ENCODE results near the gene TIMP2. TPM values are rescaled to one million over a fixed set of nuclear protein-coding genes. Genes with fewer than 3 reads are reported as not detected.

The TIMP2 gene
- total and polyA plus RNA-seq, 2 donors (not counting 3 experiments of a cell fraction or from before 2014, with no cell fraction given), result 138 to 318 TPM

- H3K9me3 ChIP-seq (replicated peaks; ENCODE audit: control insufficient read depth, insufficient read depth, low read length), result no peaks in the 10 kb centered on the region
- CTCF ChIA-PET, result interaction anchor here (0.6 to 2.1 kb wide), 8 partner anchors 8 to 624 kb away, joined by 3 to 9 read pairs (median 4); no protein-coding TSS in a partner anchor
- no peaks in the 10 kb centered on the region for H3K79me2 ChIP-seq (ENCODE audit: control insufficient read depth, insufficient read depth, low read length)
- no peak for TF ChIP-seq FOS (IDR thresholded peaks at IDR 0.05; ENCODE audit: borderline replicate concordance, insufficient read depth, low read length)
- TF ChIP-seq, protein P1, sequence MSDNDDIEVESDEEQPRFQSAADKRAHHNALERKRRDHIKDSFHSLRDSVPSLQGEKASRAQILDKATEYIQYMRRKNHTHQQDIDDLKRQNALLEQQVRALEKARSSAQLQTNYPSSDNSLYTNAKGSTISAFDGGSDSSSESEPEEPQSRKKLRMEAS (IDR thresholded peaks at IDR 0.05; ENCODE audit: insufficient read depth, insufficient read length), result no peak
- TF ChIP-seq POLR2A (IDR thresholded peaks at IDR 0.05; ENCODE audit: low read depth, low read length), result no peak
- TF ChIP-seq GATA2 (IDR thresholded peaks at IDR 0.05; ENCODE audit: insufficient read depth, insufficient read length, low read depth, low read length), result no peak
- TF ChIP-seq POLR2AphosphoS5 (IDR thresholded peaks at IDR 0.05; ENCODE audit: insufficient read depth, low read depth, low read length), result no peak
- TF ChIP-seq, protein P2, sequence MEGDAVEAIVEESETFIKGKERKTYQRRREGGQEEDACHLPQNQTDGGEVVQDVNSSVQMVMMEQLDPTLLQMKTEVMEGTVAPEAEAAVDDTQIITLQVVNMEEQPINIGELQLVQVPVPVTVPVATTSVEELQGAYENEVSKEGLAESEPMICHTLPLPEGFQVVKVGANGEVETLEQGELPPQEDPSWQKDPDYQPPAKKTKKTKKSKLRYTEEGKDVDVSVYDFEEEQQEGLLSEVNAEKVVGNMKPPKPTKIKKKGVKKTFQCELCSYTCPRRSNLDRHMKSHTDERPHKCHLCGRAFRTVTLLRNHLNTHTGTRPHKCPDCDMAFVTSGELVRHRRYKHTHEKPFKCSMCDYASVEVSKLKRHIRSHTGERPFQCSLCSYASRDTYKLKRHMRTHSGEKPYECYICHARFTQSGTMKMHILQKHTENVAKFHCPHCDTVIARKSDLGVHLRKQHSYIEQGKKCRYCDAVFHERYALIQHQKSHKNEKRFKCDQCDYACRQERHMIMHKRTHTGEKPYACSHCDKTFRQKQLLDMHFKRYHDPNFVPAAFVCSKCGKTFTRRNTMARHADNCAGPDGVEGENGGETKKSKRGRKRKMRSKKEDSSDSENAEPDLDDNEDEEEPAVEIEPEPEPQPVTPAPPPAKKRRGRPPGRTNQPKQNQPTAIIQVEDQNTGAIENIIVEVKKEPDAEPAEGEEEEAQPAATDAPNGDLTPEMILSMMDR (IDR thresholded peaks at IDR 0.05; ENCODE audit: extremely low read depth in 1 of 2, insufficient read depth in 1 of 2, low read depth in 1 of 2, low read length in 2 of 2), result no peak
- TF ChIP-seq EZH2 (IDR thresholded peaks at IDR 0.05; ENCODE audit: borderline replicate concordance, low read depth, low read length, severe bottlenecking), result no peak
- TF ChIP-seq JUN (IDR thresholded peaks at IDR 0.05; ENCODE audit: borderline replicate concordance, insufficient read depth, insufficient read length, low read depth), result no peak
- TF ChIP-seq MYC (IDR thresholded peaks at IDR 0.05; ENCODE audit: low read depth, low read length), result no peak
- no peak overlapping the region for H3K27ac ChIP-seq (ENCODE audit: insufficient read depth, low read depth, low read length)
- peaks cover 8 to 25% of the 10 kb centered on the region in 2 experiments for H3K36me3 ChIP-seq (ENCODE audit: control insufficient read depth in 2 of 2, extremely low read depth in 1 of 2, insufficient read depth in 2 of 2, low read length in 2 of 2)
- H3K4me3 ChIP-seq (replicated peaks in 1 of 3; ENCODE audit: insufficient read depth in 1 of 3, low read depth in 1 of 3, low read length in 3 of 3), result no peak overlapping the region
- no peaks in the 10 kb centered on the region for H3K27me3 ChIP-seq (ENCODE audit: control insufficient read depth in 2 of 2, insufficient read depth in 2 of 2, low read length in 2 of 2)
- POLR2A ChIA-PET, result no interaction called here
- no peak for FAIRE-seq
- no peak overlapping the region for H3K9ac ChIP-seq (replicated peaks; ENCODE audit: extremely low read depth, insufficient read depth, low read length)
- no peaks in the 10 kb centered on the region for H4K20me1 ChIP-seq (replicated peaks; ENCODE audit: control insufficient read depth, extremely low read depth, insufficient read depth, low read length)
- intact Hi-C loops (cut with micrococcal nuclease) (no loop called here), dilution Hi-C loops (cut with MboI; ENCODE audit: extremely low pct_ligation_motif_present, low sequenced_read_pairs) (no loop called here)
- H2AFZ ChIP-seq (ENCODE audit: low read depth, low read length), result no peak overlapping the region
- no peak for DNase-seq (ENCODE audit: low read depth, low spot score)
- H3K4me2 ChIP-seq (ENCODE audit: insufficient read depth, low read length), result no peak overlapping the region
- no peaks in the 10 kb centered on the region for H3K9me1 ChIP-seq (replicated peaks; ENCODE audit: control insufficient read depth, extremely low read depth, insufficient read depth, low read length)
- no TSS peak for BruUV-seq (replicated peaks)
- no peaks in the 10 kb centered on the region for H3K4me1 ChIP-seq (ENCODE audit: control insufficient read depth, extremely low read depth, insufficient read depth, low read length)
Measured at GRCh38 chr17:78852709-78853121, 72.5 kb downstream of the TIMP2 start.
